ENCODE data around the gene CTNNBIP1.

Gene CTNNBIP1

DNA sequence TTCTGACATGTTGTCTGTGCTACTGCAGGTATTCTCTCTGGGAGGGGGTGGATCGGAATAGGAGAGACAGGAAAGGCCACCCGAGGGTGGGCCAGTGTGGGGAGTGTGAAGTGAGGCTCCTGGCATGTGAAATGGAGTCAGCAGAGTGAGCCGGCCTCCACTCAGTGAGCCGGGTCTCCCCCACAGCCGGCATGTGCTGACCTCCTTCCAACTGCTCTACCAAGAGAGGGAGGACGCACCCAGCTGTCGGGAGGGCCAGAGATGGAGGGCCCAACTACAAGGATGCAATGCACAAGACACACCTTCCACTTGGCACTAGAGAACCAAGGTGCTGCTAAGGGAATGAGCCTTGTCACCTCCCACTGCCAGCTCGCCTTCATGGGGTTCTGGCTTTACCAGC, 58.1 kb downstream of the CTNNBIP1 start:
- DNase-seq, result no peak

DNA sequence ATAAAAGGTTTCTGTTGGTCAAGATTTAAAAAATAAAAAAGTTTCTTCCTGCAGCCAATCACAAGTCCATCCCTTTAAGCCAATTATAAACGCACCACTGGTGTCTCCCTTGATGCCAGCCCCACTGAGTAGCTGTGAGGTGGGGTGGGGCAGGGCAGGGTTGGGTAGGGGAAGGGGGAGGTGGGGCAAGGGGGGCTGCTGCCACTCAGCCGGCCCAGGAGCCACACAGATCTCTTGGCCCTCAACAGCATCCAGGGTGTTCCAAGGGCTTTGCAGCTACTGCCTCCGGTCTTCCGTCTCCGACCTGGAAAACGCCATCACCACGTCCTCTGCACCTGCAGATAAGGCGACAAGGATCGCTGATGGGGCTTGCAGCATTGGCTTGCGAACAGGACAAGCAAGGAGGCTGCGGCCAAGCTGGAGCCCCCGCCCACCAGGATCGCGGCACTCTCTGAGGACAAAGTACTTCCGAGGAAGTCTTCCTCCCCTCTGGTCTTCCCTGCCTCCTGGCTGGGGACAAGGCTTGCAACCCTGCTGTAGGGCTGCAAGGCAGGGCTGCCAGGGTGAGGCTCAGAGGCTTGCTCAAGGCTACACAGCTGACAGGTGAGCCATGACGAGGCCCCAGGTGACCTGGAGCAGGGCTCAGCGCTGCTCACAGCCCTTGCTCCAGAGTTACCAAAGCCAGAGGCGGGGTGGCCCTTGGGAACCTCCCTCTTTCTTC, 59.5 kb downstream of the CTNNBIP1 start:
- DNase-seq, result no peak

DNA sequence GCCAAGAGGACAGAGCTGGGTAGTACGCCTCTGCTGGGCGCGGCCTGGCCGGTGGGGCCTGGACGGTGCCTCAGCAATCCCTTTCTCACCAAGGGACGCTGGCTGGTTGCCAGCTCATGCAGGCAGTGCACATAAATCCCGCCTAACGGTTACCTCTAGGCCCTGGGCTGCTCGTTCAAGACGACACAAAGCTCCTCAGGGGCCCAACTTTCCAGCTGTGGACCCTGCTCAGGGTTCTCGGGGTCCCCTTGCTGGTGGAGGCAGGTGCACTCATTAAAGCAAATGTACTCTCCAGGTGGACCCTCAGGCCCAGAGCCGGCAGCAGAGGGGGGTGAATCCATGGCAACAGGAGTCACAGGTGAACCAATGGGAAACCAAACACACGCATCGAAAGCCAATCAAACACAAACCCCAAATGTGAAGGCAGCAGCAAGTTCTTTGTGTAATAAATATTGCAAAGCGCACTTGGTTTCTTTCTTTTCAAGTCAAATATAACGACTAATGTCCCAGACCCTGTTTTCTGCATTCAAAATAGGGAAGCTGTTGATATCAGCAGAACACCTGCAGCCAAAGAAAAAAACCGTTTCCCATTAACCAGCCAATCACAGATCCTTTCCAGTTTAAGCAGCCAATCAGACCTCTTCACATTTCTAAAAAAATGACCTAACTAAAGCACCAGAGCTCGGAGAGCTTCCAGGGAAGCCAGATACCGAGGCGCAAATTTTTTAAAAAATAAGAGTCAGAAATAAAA, 60.2 kb downstream of the CTNNBIP1 start:
- no peak for DNase-seq

DNA sequence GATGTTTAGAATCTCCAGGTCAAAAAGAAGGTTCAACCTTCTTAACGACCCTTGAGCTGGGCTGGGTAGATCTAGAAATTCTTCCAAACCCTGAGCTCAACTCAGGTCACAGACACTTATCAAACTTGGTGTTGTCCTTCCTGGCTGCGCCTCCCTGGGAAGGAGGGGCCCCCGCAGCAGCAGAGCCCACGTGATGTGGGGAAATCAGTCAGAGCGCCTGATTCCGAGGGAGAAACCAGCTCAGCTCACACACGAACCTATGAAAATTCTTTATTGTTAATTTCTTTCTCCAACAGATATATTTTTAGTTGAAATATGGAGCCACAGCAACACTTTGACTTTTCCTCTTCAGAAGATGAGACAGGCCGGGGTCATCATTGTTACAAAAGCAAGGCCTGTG, 62.0 kb downstream of the CTNNBIP1 start:
- DNase-seq, result no peak

DNA sequence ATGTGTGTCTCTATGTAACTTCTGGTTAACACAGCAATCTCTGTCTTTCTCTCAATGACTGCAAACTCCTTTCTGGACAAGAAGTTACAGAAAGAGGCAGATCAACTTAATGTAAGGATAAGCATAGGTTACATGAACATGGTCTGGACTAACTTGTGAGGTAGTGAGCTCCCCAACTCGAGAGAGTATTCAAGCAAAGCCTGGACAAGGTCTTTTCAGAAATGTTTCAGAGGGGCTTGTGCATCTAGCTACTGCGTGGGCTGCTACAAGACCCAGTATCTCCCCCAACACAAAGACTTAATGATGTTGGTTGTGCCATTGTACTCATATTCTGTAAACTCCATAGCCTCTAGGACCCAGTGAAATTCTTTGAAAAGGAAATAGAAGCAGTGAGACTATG, 62.8 kb downstream of the CTNNBIP1 start:
- DNase-seq, result no peak

DNA sequence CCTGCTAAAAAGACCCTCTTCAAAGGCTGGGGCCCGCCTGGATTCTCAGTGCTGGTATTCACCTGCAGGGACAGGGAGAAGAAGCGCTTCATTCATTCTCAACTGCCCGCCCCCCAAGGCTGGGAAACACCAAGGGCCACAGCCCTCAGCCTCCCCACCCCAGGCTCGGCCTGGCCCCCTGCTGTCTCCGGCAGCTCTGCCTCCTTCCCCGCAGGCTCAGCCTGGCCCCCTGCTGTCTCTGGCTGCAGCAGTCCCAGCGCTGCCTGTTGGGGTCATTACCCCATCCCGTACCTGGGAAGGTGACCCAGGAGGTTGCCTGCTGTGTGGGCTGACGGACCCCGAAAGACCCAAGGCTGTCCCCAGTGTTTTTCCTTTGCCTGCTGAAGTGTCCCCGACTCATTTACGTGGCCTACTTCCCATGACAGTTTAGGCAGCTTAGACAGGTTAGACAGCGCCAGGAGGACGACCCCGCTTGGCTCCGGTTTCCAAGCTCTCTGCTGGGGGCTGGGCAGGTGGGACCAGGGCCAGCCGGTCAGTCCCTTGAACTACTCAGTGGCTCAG, 63.4 kb downstream of the CTNNBIP1 start:
- no peak for DNase-seq

DNA sequence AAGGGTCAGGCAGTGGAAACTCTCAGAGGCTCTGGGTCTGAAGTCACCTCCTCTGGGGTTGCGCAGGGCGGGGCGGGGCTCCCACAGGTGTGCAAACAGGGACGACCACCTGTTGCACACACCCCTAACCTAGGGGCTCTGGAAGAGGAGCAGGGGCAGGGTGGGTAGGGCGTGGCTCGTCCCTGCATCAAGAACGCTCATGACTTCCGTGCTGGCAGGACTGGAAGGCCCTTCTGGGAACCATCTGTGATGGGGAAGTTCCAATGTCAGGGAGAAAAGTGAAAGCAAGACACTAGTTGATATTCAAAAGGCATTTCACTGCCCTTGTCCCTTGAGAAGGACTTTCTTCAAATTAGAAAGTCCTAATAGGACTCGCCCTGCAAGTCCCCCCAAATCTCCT, 64.2 kb downstream of the CTNNBIP1 start:
- DNase-seq, result no peak

DNA sequence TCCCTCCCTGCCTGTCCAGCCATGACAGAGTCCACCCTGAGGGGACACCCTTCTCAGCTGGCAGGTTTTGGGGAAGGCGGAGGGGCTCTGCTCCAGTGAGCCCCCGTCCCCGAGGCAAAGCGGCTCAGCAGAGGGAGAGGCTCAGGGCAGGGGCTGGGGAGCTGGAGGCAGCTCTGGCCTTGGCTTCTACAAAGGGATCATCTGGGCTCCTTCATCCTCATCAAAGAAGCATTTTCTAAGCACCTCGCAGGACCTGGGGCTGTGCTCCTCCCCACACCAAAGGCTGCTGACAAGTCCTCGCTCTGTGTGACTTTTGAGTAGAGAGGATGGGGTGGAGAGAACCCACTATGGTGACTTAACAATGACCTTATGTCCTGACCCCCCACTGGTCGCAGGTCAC, 65.3 kb downstream of the CTNNBIP1 start:
- no peak for DNase-seq

DNA sequence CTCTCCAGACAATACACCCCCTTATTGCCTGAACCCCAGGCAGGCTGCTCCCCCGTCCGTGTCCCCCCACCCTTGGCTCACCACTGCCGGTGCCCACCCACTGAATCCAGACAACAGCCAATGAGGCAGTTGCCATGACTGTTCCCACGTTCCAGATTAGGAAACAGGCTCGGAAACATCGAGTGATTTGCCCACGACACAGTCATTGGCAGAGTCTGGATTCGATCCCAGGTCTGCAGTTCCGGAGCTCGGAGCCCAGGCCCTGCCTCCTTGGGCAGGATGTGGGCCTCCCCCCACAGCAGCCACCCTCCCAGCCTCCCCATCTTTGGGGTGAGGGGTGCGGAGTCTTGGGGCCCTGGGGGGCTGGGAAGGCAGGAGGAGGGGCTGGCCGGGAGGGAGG, 66.0 kb downstream of the CTNNBIP1 start:
- DNase-seq, result no peak

DNA sequence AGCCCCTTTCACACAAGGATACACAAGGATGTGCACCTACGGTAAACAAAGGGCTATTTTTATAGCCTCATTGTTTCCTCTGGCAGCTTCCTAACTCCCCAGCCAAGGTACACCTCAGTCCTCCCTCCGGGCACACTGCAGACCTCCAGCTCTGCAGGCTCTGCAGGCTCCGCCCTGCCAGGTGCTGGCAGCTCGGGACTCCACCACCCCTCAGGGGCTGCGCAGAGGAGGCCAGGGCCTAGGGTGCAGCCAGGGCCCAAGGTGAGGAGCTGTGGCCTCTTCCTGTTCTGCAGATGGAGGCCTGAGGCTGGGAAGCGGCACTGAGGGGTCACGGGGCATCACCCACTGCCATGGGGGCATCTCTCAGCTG, 66.5 kb downstream of the CTNNBIP1 start:
- DNase-seq, result no peak

DNA sequence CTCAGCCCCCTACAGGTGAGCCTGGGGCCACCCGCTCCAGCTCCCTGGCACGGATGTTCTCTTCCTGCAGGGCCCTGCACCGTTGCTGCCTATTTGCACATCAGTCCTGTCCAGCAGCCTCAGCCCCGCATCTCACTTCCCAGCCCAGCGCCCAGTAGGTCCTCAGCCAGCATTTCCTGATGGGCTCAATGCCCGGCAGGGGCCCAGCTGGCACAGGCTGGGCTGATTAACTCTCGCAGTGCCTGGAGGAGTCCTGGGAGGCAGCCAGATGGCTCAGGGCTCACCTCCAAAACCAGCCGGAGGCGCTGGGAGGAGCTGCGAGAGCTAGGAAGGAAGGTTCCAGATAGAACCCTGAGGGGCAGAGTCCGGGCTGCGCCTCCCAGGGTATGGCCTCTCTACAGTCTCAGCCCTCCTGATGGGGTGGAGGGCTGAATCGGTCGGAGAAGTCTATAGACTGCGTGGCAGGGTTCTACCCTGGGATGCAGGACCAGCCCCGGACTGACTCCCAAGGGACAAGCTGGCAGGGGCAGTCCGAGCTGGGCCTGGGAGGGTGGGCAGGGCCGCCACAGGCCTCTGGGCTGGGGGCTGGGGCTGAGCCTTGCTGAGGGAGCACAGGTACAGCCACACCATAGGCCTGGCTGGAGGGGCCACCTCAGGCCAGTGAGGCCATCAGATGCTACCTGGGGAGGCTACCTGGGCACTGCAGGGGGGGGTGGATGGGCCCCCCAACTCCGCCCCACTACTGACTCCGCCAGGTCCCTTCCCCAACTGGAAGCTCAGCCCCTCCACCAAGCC, 67.1 kb downstream of the CTNNBIP1 start:
- no peak for DNase-seq

DNA sequence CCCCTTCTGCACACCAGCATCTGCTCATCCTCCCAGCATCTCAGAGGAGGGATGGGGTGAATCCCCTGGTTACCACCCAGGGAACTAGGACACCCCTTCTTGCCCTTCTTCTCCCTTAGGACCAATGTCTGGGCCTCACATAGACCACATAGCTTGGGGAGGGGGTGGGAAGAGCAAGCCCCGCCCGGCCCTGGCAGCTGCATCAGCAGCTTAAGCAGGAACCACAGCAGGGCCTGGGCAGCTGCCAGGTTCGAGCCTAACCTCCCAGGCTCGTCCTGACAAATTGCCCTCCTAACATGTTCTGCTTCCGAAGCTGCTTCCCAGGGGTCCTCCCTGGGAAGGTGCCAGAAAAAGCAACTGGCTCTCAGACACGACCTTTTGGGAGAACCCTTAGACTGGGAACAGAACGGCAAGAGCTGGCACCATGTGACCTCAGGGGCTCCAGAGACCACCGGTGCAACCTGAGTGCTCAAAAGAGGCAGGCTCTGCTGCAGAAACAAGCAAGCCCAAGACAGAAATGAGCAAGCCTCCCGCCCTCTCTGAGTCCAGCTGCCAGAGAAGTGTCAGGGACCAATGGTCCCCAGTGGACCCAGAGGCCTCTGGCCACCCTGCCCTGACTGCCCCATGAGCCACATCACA, 67.9 kb downstream of the CTNNBIP1 start:
- no peak for DNase-seq

DNA sequence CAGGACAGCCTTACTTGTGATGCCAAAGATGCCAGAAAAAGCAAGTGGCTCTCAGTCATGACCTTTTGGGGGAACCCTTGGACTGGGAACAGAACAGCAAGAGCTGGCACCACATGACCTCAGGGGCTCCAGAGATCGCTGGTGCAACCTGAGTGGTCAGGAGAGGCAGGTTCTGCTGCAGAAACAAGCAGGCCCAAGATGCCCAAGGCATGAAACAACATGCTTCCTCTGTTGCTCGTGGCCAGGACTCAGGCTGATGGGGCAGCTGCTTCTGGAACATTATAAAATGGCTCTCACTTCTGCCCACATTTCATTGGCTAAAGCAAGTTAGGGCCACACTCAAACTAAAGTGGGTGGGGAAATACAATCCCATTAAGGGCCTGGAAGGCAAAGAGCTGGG, 68.6 kb downstream of the CTNNBIP1 start:
- no peak for DNase-seq

DNA sequence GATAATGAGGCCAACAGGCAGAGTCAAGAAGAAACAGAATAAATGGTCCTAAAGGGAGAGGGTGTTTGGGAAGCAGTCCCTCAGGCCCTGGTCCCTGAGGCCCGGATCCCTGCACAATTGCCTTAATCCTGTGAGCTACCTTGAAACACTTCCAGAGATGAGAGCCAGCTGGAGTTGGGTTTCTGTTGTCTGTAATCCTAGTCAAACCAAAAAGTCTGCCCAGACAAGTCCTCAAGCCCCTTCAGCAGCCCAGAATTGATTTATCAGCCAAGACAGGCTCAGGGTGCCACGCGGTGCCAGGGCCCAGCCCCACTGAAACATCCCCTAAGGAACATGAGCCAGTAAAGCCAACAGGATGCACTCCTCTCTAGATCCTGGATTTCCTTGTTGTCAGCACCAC, 69.9 kb downstream of the CTNNBIP1 start:
- no peak for DNase-seq

DNA sequence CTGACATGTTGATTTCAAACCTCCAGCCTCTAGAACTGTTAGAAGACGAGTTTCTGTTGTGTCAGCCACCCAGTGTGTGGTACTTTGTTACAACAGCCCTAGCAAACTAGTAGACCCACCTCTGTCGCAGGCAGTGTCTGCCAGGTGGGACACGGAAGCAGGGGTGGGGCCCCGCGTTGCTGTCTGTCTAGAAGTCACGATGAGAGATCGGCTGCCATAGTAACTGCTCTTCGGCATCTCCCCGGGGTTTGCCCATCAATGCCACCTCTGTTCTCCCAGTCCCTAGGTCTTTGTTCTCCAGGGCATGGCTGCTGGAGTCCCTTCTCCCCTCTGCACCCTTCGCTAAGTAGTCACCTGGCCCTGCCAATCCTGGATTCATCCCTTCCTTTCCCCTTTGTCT, 71.1 kb downstream of the CTNNBIP1 start:
- DNase-seq, result no peak

DNA sequence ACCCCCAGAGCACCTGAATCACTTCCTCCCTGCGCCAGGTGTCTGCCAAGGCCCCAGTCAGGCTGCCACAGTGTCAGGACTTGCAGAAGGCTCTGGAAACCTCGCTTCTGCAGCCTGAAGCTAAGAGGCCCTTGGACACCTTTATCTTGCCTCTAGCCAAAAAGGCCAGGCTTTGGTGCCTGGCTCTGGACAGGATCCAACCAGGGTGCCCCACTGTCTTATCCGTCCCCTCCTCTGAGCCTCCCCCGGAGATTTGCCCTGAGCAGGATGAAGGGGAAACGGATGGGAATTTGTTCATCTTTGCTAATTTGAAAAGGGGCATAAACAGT, 73.5 kb downstream of the CTNNBIP1 start:
- no peak for DNase-seq

DNA sequence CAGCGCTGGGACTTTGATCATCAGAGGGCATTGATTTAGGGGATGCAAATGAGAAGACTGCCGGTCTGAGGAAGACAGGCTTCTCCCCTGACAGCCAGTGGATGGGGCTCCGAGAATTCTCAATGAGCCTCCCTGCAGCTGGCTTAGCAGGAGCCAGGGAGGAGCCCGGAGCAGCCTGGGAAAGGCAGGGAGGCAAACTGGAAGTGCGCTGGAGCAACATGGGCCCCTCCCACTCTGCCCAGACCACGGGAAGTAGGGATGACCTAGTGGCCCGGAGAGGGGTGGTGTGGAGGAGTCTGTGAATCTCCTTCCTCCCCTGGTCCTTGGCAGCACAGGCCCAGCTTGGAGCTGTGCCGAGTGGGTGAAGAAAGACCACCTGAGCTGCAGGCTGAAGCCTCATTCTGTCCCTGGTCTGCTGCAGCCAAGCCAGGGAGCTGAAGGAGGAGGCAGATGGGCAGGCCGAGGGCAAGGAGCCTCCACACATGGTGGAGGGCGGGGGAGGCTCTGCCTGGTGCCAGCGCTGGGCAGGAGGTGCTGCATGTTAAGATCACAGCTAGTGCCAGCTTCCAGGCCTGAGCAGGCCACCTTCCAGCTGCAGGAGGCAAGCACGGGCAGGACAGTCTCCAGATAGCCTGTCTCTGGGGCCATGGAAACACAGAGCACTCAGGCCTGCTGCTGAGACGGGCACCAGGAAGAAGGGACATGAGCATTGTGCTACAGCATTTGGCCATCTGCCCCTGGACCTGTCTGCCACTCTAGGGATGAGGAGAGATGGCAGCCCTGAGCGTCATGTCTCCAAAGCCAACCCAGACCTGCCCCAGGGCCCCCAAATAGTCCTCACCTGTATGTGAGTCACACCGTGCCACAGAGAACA, 74.1 kb downstream of the CTNNBIP1 start:
- DNase-seq, result no peak

DNA sequence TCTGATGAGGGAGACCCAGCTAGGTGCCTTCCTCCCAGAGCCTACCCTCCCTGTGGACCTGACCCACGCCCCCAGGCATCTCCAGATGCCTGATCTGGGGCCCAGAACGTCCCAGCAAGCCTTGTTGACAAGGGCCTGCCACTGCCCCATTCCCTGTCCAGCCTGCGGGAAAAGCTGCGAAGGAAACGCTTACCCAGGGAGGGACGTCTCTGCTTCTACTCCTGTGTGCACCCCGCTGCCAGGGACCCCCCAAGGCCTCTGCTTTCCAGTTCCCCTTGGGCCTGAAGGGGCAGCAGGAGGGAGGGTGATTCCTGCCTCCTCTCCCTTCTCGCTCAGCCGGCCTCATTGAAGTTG, 74.7 kb downstream of the CTNNBIP1 start:
- DNase-seq, result no peak

DNA sequence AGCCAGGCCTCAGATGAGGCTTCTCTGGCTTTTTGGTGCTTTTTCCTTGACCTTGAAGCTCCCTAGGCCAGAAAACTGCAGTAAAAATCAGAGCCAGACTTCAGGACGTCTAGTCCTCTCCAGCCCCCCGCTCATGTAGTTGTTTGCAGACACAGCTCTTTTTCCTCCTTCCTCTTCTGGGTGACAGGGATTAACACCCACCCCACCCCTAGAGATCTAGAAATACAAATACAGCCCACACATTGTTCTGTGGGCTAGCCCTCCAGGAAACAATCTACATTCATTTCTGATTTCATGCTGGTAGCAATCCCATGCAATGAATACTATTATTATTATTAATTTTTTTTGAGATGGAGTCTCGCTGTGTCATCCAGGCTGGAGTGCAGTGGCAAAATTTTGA, 76.4 kb downstream of the CTNNBIP1 start:
- no peak for DNase-seq

DNA sequence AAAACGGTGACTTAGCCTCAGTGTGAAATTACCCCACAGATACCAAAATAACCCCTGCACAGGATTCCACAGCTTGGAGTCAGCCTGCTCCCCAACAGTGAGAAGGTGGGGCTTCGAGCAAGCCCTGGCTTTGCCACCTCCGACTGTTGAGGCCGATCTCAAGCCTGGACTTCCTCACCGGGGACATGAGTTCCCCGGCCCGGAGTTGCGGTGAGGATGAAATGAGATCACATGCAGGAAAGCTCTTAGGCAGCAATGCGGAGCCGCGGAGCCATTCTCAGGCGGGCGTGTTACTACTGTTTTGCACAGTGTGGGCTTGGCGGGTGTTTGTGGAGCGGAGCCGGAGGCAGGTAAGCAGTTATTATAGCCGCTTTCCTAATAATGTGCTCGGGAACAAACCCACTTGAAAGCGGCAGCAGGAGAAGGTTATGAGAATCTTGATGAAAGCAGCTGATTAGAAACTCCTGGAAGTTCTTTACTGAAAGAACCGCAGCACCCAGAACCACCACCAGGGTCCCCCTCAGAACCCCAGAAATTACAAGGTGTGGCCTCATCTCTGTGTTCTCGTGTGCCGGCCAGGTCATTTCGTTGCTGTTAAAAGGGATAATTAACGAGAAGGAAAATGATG, 82.4 kb downstream of the CTNNBIP1 start:
- DNase-seq, result no peak

DNA sequence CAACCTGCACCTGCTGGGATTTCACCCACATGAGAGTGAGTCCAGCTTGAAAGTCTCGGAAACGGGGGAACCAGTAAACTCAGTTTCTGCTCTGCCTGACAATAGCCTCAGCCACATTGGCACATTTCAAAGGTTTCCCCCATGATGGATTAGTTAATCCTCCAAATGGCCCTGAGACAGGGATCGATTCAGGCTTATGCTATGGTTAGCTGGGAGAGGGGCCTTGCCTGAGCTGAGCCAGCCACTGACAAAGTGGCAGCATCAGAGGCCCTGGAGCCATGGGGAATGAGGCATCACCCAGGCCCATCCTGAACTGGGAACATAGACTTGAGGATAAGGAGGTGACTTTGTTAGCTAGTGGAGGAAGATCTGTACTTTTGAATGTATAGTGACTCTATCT, 83.5 kb downstream of the CTNNBIP1 start:
- no peak for DNase-seq

DNA sequence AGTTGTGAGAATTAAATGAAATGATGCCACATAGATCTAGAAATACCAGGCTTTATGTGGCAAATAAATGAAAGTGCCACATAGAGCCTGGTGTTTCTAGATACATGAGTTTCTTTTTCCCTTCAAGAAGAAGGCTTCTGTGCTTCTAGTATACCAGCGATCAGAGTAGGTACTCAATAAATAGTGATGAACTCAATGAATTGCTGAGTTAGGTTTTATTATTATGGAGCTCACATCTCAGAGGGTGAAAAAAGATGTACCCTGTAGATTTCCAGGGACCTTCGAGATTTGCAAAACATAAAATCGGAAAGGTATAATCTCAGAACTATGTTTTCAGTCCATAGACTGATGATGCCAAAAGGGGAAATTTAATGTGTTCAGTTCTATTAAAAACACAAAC, 84.0 kb downstream of the CTNNBIP1 start:
- no peak for DNase-seq
